ENCODE results near the gene CPEB1.
"Not testable (repeated sequence)": the region's sequence is repeated elsewhere in the genome, so short reads cannot be mapped to it uniquely, and the experiment has no call there.

The CPEB1 gene

GRCh38 chr15:82535566-82536408, 111.4 kb downstream of the CPEB1 start:
- Mint-ChIP-seq H3K4me1 (peaks cover 33% of the 10 kb centered on the region), H3K27ac (peak overlapping the region; percentile 93), H3K27me3 (ENCODE audit: low read depth, poor library complexity) (no peaks in the 10 kb centered on the region), H3K4me3 (no peak overlapping the region), H3K9me3 (no peaks in the 10 kb centered on the region), H3K36me3 (ENCODE audit: low read depth) (peaks cover 55% of the 10 kb centered on the region)
- TF ChIP-seq, protein P1, sequence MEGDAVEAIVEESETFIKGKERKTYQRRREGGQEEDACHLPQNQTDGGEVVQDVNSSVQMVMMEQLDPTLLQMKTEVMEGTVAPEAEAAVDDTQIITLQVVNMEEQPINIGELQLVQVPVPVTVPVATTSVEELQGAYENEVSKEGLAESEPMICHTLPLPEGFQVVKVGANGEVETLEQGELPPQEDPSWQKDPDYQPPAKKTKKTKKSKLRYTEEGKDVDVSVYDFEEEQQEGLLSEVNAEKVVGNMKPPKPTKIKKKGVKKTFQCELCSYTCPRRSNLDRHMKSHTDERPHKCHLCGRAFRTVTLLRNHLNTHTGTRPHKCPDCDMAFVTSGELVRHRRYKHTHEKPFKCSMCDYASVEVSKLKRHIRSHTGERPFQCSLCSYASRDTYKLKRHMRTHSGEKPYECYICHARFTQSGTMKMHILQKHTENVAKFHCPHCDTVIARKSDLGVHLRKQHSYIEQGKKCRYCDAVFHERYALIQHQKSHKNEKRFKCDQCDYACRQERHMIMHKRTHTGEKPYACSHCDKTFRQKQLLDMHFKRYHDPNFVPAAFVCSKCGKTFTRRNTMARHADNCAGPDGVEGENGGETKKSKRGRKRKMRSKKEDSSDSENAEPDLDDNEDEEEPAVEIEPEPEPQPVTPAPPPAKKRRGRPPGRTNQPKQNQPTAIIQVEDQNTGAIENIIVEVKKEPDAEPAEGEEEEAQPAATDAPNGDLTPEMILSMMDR (IDR thresholded peaks at IDR 0.05), result no peak
- no peak for DNase-seq

- H3K4me3 Mint-ChIP-seq, result not testable (repeated sequence)
These were observed 112.0 kb downstream of the CPEB1 start for GRCh38 chr15:82535151-82535550.

GRCh38 chr15:82534457-82534861, 112.7 kb downstream of the CPEB1 start:
- H3K4me3 Mint-ChIP-seq; H3K27ac Mint-ChIP-seq; H3K9me3 Mint-ChIP-seq; DNase-seq; H3K27me3 Mint-ChIP-seq (ENCODE audit: low read depth, poor library complexity): not testable (repeated sequence)
- Mint-ChIP-seq H3K36me3 (ENCODE audit: low read depth) (peaks cover 55% of the 10 kb centered on the region), H3K4me1 (peaks cover 32% of the 10 kb centered on the region)

More at GRCh38 chr15:82535151-82535550, 112.0 kb downstream of the CPEB1 start:
- not testable (repeated sequence) for DNase-seq; H3K27me3 Mint-ChIP-seq (ENCODE audit: low read depth, poor library complexity); H3K9me3 Mint-ChIP-seq
- peaks cover 55% of the 10 kb centered on the region for H3K36me3 Mint-ChIP-seq (ENCODE audit: low read depth)
- peak overlapping the region; percentile 16 for H3K27ac Mint-ChIP-seq
- peaks cover 32% of the 10 kb centered on the region for H3K4me1 Mint-ChIP-seq

DNA sequence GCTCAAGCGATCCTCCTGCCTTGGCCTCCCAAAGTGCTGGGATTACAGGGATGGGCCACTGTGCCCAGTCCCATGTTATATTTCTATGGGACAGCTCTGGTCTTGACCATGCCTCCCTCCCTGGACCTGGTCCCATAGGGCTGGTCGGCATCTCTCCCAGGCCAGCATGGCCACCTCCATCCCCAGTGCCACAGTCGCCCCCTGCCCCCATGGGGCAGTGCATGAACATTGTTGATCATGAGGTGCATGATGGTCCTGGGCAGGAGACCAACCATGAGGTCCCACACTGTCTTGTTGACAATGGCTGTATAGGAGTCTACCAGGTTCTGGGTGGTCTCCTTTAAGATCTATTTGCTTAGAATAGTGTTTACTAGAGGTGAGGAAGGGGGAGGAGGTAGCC, 113.4 kb downstream of the CPEB1 start:
- Mint-ChIP-seq H3K36me3 (ENCODE audit: low read depth) (peaks cover 51% of the 10 kb centered on the region), H3K27ac (no peak overlapping the region), H3K9me3 (no peaks in the 10 kb centered on the region), H3K4me1 (peaks cover 25% of the 10 kb centered on the region), H3K4me3 (no peak overlapping the region), H3K27me3 (ENCODE audit: low read depth, poor library complexity) (no peaks in the 10 kb centered on the region)
- TF ChIP-seq, protein P1 (IDR thresholded peaks at IDR 0.05), result no peak
- no peak for DNase-seq

DNA sequence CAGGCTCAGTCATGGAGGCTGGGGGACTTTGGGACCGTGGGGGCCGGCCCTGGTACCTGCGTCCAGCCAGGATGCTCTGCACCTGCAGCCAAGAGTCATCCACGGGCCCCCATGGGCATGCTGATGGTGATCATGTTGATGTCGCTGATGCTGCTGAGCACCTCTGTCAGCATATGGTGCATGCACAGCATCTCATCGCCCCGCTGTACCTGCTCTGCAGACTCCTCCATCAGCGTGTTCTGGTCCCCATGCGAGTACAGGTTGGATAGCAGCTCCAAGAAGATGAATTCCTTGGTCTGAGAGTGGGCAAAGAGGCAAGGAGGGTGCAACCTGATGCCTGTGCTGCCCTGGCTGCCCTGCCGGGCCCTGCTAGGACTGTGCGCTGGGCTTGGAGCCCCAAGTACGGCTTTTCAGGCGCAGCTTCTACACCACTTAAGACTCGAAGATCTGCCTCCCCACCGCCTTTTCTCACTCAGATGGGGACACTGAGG, 114.1 kb downstream of the CPEB1 start:
- H3K27me3 Mint-ChIP-seq (ENCODE audit: low read depth, poor library complexity), result no peaks in the 10 kb centered on the region
- H3K36me3 Mint-ChIP-seq (ENCODE audit: low read depth), result peaks cover 44% of the 10 kb centered on the region
- DNase-seq, result no peak
- no peak overlapping the region for H3K27ac Mint-ChIP-seq
- TF ChIP-seq, protein P1 (IDR thresholded peaks at IDR 0.05), result no peak
- H3K4me3 Mint-ChIP-seq, result no peak overlapping the region
- H3K9me3 Mint-ChIP-seq, result no peaks in the 10 kb centered on the region
- H3K4me1 Mint-ChIP-seq, result peaks cover 20% of the 10 kb centered on the region

- no peaks in the 10 kb centered on the region for H3K9me3 Mint-ChIP-seq
- peaks cover 38% of the 10 kb centered on the region for H3K36me3 Mint-ChIP-seq (ENCODE audit: low read depth)
- peaks cover 14% of the 10 kb centered on the region for H3K4me1 Mint-ChIP-seq
- no peak for DNase-seq
- no peaks in the 10 kb centered on the region for H3K27me3 Mint-ChIP-seq (ENCODE audit: low read depth, poor library complexity)
- no peak overlapping the region for H3K27ac Mint-ChIP-seq
- TF ChIP-seq, protein P1 (IDR thresholded peaks at IDR 0.05), result no peak
- no peak overlapping the region for H3K4me3 Mint-ChIP-seq
These were observed 114.7 kb downstream of the CPEB1 start for GRCh38 chr15:82532383-82532990.
